GM19099 (cell line): ENCODE measurements around the gene SLIT1.

ENCODE experiments used
- POLR2A ChIP-seq: IDR thresholded peaks from 3 replicates; pipeline ENCODE4 v1.6.1; 2011; ENCODE audit warnings: low read depth; ENCODE audit not compliant: insufficient read length; ENCODE audit errors: extremely low read depth

SLIT1 gene

GRCh38 chr10:97140049-97140846, 45.5 kb downstream of the SLIT1 start:
- no peak for TF ChIP-seq POLR2A

GRCh38 chr10:97139651-97140048, 46.1 kb downstream of the SLIT1 start:
- no peak for TF ChIP-seq POLR2A

GRCh38 chr10:97138846-97139245, 46.9 kb downstream of the SLIT1 start:
- no peak for TF ChIP-seq POLR2A

- no peak for TF ChIP-seq POLR2A
These were observed 47.6 kb downstream of the SLIT1 start for GRCh38 chr10:97138174-97138573.

- no peak for TF ChIP-seq POLR2A
These were observed 49.0 kb downstream of the SLIT1 start for GRCh38 chr10:97136756-97137155.

- no peak for TF ChIP-seq POLR2A
These were observed 50.3 kb downstream of the SLIT1 start for GRCh38 chr10:97135464-97135863.

GRCh38 chr10:97134983-97135382, 50.8 kb downstream of the SLIT1 start:
- no peak for TF ChIP-seq POLR2A

- no peak for TF ChIP-seq POLR2A
These were observed 51.6 kb downstream of the SLIT1 start for GRCh38 chr10:97134110-97134509.

GRCh38 chr10:97132273-97132672, 53.5 kb downstream of the SLIT1 start:
- no peak for TF ChIP-seq POLR2A

- no peak for TF ChIP-seq POLR2A
These were observed 54.1 kb downstream of the SLIT1 start for GRCh38 chr10:97131666-97132065.

- TF ChIP-seq POLR2A: no peak
These were observed 54.6 kb downstream of the SLIT1 start for GRCh38 chr10:97131181-97131628.

- TF ChIP-seq POLR2A: no peak
These were observed 56.1 kb downstream of the SLIT1 start for GRCh38 chr10:97129666-97130065.

- no peak for TF ChIP-seq POLR2A
These were observed 57.1 kb downstream of the SLIT1 start for GRCh38 chr10:97128516-97129154.

GRCh38 chr10:97128039-97128492, 57.7 kb downstream of the SLIT1 start:
- no peak for TF ChIP-seq POLR2A

- TF ChIP-seq POLR2A: no peak
These were observed 58.2 kb downstream of the SLIT1 start for GRCh38 chr10:97127509-97127908.

- TF ChIP-seq POLR2A: no peak
These were observed 61.5 kb downstream of the SLIT1 start for GRCh38 chr10:97124211-97124610.
